ENCODE results near the gene STIP1.

Gene STIP1

GRCh38 chr11:64249038-64249437 is 63.1 kb downstream of the STIP1 start:
- DNase-seq (ENCODE audit: low spot score): no peak
- no peak overlapping the region for H3K4me3 ChIP-seq
- H3K27ac ChIP-seq: no peak overlapping the region
- no peak for TF ChIP-seq CTCF (IDR thresholded peaks at IDR 0.05)

- DNase-seq (ENCODE audit: low spot score): no peak
- Histone ChIP-seq H3K4me3 (no peak overlapping the region), H3K27ac (no peak overlapping the region)
- no peak for TF ChIP-seq CTCF (IDR thresholded peaks at IDR 0.05)
Observed at GRCh38 chr11:64249563-64250414, 63.8 kb downstream of the STIP1 start.

- Histone ChIP-seq H3K4me3 (peak overlapping the region; percentile 83), H3K27ac (peak overlapping the region; percentile 28 to 80)
- TF ChIP-seq CTCF (IDR thresholded peaks at IDR 0.05): no peak
- no peak for DNase-seq (ENCODE audit: low spot score)
Observed at GRCh38 chr11:64250415-64251015, 64.5 kb downstream of the STIP1 start.

- no peak for DNase-seq (ENCODE audit: low spot score)
- Histone ChIP-seq H3K27ac (peak within 1 kb of the TSS; percentile 67 to 80), H3K4me3 (peak within 1 kb of the TSS; percentile 83)
- TF ChIP-seq CTCF (IDR thresholded peaks at IDR 0.05): peak; percentile 83
Observed at GRCh38 chr11:64251016-64251752, 65.2 kb downstream of the STIP1 start, which contains the start of gene PLCB3. Gene PLCB3 (plus strand): TSS chr11:64251530. CDS start chr11:64251650, 120 bp downstream.

- DNase-seq (ENCODE audit: low spot score): no peak
- Histone ChIP-seq H3K27ac (peak overlapping the region; percentile 67 to 80), H3K4me3 (peak overlapping the region; percentile 83)
- no peak for TF ChIP-seq CTCF (IDR thresholded peaks at IDR 0.05)
Observed at GRCh38 chr11:64251753-64252002, 65.7 kb downstream of the STIP1 start.

GRCh38 chr11:64252003-64252872 is 66.3 kb downstream of the STIP1 start:
- DNase-seq (ENCODE audit: low spot score): no peak
- no peak for TF ChIP-seq CTCF (IDR thresholded peaks at IDR 0.05)
- Histone ChIP-seq H3K27ac (peak overlapping the region; percentile 67 to 80), H3K4me3 (peak overlapping the region; percentile 83)

All from coronary artery (tissue), 2 donors.